H1 (cell line): ENCODE measurements around the gene ABCC2. TPM values are rescaled to one million over a fixed set of nuclear protein-coding genes. Genes with fewer than 3 reads are reported as not detected.

Experiments used
- BRCA1 ChIP-seq: IDR thresholded peaks from 2 replicates; pipeline ENCODE4 v1.6.1; 2012; ENCODE audit warnings: low read depth, low read length, improper control_type of control experiment
- E2F6 ChIP-seq: IDR thresholded peaks from 2 replicates; pipeline ENCODE4 v1.6.1; 2012; ENCODE audit warnings: inconsistent platforms
- EGR1 ChIP-seq: IDR thresholded peaks from 2 replicates; pipeline ENCODE4 v1.6.1; 2011; ENCODE audit warnings: low read depth, low read length, borderline replicate concordance
- EZH2 ChIP-seq: fragments of 200-600 bp; sonication (generic); IDR thresholded peaks from 2 replicates; pipeline ENCODE4 v1.7.1; 2012; ENCODE audit warnings: low read depth, mild to moderate bottlenecking, moderate library complexity, low read length, inconsistent platforms; ENCODE audit not compliant: severe bottlenecking
- JUND ChIP-seq: IDR thresholded peaks from 2 replicates; pipeline ENCODE4 v1.6.1; 2011; ENCODE audit warnings: mild to moderate bottlenecking, improper control_type of control experiment, low read length
- KDM1A ChIP-seq: fragments of 200-600, 300-600 bp; sonication (generic); IDR thresholded peaks from 2 replicates; pipeline ENCODE4 v1.7.1; 2016; ENCODE audit warnings: mild to moderate bottlenecking, low read length, borderline replicate concordance
- MAX ChIP-seq: IDR thresholded peaks from 2 replicates; pipeline ENCODE4 v1.6.1; 2012; ENCODE audit warnings: inconsistent platforms
- NRF1 ChIP-seq: IDR thresholded peaks from 2 replicates; pipeline ENCODE4 v1.6.1; 2011; ENCODE audit warnings: mild to moderate bottlenecking, low read depth, low read length, improper control_type of control experiment
- RXRA ChIP-seq: IDR thresholded peaks from 2 replicates; pipeline ENCODE4 v1.6.1; 2011; ENCODE audit warnings: low read depth, mild to moderate bottlenecking, low read length, moderate library complexity; ENCODE audit not compliant: insufficient read depth
- polyA plus RNA-seq, 7 experiments: library from polyadenylated mRNA; depleted of rRNA in 3 of 7; stranded (reverse) in 5 of 7; unstranded in 2 of 7; fragments of >200 nt in 5 of 7; fragments of 200-250 nt in 2 of 7; gene quantifications; 1 replicate in 5 of 7; 2 replicates in 1 of 7; 4 replicates in 1 of 7; pipeline versions ENCODE4 v1.2.1 to v1.2.3, GENCODE V29; 2011 to 2013; ENCODE audit warnings: missing spikeins in 2 of 7, mixed read lengths in 2 of 7
- total RNA-seq: library from RNA; stranded (reverse); fragmentation: NEBNext Ultra II Directional; extraction: Animal tissue kit (Norgen Biotek cat#: 25700); gene quantifications from 2 replicates; pipeline ENCODE4 v1.2.1, GENCODE V29; 2021

The ABCC2 gene
- total and polyA plus RNA-seq, 2 of the 8 experiments (the other 6 are each of a cell fraction or from before 2014, with no cell fraction given), result 0.74 to 1.1 TPM

GRCh38 chr10:99742254-99742653 is 40.2 kb upstream of the ABCC2 start (continued):
- TF ChIP-seq E2F6, result no peak
- no peak for TF ChIP-seq KDM1A
- no peak for TF ChIP-seq EZH2
- TF ChIP-seq RXRA, result no peak
- no peak for TF ChIP-seq NRF1
- no peak for TF ChIP-seq JUND
- TF ChIP-seq EGR1, result no peak
- no peak for TF ChIP-seq BRCA1
- no peak for TF ChIP-seq MAX
